GM13976 (cell line): Measurements from ENCODE around the gene ITFG2.
"Not testable (repeated sequence)": the region's sequence is repeated elsewhere in the genome, so short reads cannot be mapped to it uniquely, and the experiment has no call there.

Experiments used
- DNase-seq: peaks from one replicate; pipeline ENCODE4 v3.0.0; 2012; ENCODE audit warnings: low spot score
- CTCF ChIP-seq: IDR thresholded peaks from 2 replicates; pipeline ENCODE4 v1.5.1; 2012; ENCODE audit warnings: borderline replicate concordance, mild to moderate bottlenecking; ENCODE audit not compliant: insufficient read depth; ENCODE audit errors: extremely low read depth, missing control alignments, control extremely low read depth
- in situ Hi-C: fragments of 300-500 bp; cut with MboI; formaldehyde crosslinking; loops from one replicate; pipeline ENCODE4 v1.12.0; 2022; ENCODE audit warnings: low sequenced_read_pairs, mixed read lengths, inconsistent platforms; ENCODE audit not compliant: unreplicated experiment

The ITFG2 gene

GRCh38 chr12:2858944-2859421, 46.5 kb downstream of the ITFG2 start:
- in situ Hi-C loops = loop anchor here (25.0 kb wide), 1 partner anchor 178 kb away; no protein-coding TSS in a partner anchor
- no peak for TF ChIP-seq CTCF
- no peak for DNase-seq

GRCh38 chr12:2860170-2860569, 47.7 kb downstream of the ITFG2 start:
- in situ Hi-C loops = loop anchor here (25.0 kb wide), 1 partner anchor 177 kb away; no protein-coding TSS in a partner anchor

GRCh38 chr12:2862876-2863275, 50.4 kb downstream of the ITFG2 start:
- no peak for DNase-seq
- in situ Hi-C loops = loop anchor here (25.0 kb wide), 1 partner anchor 174 kb away; no protein-coding TSS in a partner anchor

More at GRCh38 chr12:2860170-2860569, 47.7 kb downstream of the ITFG2 start:
- no peak for TF ChIP-seq CTCF
- no peak for DNase-seq

GRCh38 chr12:2863402-2863801, 50.9 kb downstream of the ITFG2 start:
- in situ Hi-C loops = loop anchor here (25.0 kb wide), 1 partner anchor 174 kb away; no protein-coding TSS in a partner anchor
- not testable (repeated sequence) for DNase-seq

More at GRCh38 chr12:2862876-2863275, 50.4 kb downstream of the ITFG2 start:
- TF ChIP-seq CTCF = no peak

- DNase-seq = no peak
- in situ Hi-C loops = loop anchor here (25.0 kb wide), 1 partner anchor 173 kb away; no protein-coding TSS in a partner anchor
- no peak for TF ChIP-seq CTCF
Measured at GRCh38 chr12:2864198-2864597, 51.7 kb downstream of the ITFG2 start.

GRCh38 chr12:2868986-2869632, 56.6 kb downstream of the ITFG2 start:
- not testable (repeated sequence) for DNase-seq
- in situ Hi-C loops = loop anchor here (25.0 kb wide), 1 partner anchor 168 kb away; no protein-coding TSS in a partner anchor
